Femur (tissue), 1 donor: ENCODE data around the gene FAM237A.

Experiments used
- DNase-seq: peaks from one replicate; pipeline ENCODE4 v3.0.0-alpha.2; 2017

Gene FAM237A

DNA sequence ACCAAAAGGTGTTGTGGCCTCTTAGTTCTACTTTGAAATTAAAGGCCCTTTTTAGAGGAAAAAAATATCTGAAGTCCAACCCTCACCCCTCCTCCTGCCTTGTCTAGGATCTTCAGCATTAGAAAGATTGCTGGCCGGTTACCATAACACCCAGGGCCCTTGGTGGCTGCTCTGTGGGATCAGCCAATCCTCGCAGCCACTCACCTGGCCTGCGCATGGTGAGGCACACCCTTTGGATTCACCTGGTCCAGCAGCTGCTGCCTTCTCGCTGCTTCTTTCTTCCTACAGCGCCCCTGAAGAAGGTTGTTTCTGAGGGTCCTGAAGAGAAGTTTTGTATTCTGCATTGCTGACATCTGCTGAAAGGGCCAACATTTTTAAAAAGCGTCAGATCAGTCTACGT lies 50.7 kb downstream of the FAM237A start:
- no peak for DNase-seq

DNA sequence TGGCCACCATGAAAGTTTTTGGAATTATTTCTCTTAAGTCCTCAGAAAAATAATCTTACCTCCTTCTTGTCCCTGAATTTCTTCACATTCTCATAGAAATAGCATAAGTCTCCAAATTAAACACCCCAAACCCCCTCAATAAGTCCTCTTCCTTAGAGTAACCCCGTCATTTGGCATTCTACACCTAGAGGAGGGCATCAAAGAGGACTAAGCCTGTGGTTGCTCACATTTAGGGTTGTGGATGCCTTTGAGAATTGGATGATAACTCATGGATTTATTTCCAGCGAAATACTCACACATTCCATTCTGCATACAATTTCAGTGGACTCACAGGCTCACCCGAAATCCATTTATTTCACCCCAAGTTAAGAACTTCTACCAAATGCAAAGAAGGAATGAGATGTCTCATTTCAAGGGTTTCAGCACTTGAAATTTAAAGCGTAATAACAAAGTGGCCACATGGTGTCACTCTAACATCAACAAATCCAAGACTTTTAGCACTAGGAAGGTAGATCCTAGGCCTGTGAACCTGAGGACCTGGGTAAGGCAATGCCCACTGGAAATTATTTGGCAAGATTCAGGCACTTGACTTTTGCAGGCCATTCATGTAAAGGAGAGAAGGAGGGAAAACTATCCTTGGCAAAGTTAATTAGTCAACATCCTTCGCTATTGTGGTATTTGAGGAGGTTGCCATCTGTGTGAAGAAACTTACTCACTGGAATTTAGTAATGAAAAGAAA lies 51.3 kb downstream of the FAM237A start:
- DNase-seq, result no peak

GRCh38 chr2:206696910-206697309 lies 54.6 kb downstream of the FAM237A start:
- DNase-seq, result no peak

- no peak for DNase-seq
Measured at GRCh38 chr2:206698811-206699210, 56.5 kb downstream of the FAM237A start.
